GM12872 (cell line): ENCODE measurements around the gene PTH2R.

Experiments used
- TF ChIP-seq, protein P1 (sequence below): IDR thresholded peaks from 3 replicates; pipeline ENCODE4 v1.5.1; 2011; ENCODE audit warnings: low read depth, mild to moderate bottlenecking, low read length, moderate library complexity; ENCODE audit not compliant: insufficient read depth

The PTH2R gene

DNA sequence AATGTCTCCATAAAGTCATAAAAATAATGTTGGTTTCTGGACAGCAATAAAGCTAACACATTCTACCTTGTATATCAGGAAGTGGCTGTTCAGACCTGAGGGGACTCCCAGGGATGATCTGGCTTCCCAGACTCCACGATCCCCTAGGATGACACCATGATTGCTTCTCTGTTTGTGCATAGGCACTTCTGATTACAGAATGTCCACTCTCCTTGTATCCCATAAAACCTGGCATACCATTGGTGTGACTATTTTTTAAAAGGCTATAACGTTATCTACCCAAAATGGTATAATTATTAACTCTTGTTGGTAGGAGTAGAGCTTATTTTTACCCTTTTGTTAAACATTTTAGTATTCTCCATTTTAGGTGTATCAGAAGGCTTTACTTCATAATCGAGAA, 57.1 kb downstream of the PTH2R start:
- TF ChIP-seq, protein P1, sequence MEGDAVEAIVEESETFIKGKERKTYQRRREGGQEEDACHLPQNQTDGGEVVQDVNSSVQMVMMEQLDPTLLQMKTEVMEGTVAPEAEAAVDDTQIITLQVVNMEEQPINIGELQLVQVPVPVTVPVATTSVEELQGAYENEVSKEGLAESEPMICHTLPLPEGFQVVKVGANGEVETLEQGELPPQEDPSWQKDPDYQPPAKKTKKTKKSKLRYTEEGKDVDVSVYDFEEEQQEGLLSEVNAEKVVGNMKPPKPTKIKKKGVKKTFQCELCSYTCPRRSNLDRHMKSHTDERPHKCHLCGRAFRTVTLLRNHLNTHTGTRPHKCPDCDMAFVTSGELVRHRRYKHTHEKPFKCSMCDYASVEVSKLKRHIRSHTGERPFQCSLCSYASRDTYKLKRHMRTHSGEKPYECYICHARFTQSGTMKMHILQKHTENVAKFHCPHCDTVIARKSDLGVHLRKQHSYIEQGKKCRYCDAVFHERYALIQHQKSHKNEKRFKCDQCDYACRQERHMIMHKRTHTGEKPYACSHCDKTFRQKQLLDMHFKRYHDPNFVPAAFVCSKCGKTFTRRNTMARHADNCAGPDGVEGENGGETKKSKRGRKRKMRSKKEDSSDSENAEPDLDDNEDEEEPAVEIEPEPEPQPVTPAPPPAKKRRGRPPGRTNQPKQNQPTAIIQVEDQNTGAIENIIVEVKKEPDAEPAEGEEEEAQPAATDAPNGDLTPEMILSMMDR = no peak

- TF ChIP-seq, protein P1 = no peak
These were observed 57.6 kb downstream of the PTH2R start for GRCh38 chr2:208464205-208464604.

- TF ChIP-seq, protein P1 = peak; percentile 79
These were observed 59.7 kb downstream of the PTH2R start for GRCh38 chr2:208466151-208466919.

DNA sequence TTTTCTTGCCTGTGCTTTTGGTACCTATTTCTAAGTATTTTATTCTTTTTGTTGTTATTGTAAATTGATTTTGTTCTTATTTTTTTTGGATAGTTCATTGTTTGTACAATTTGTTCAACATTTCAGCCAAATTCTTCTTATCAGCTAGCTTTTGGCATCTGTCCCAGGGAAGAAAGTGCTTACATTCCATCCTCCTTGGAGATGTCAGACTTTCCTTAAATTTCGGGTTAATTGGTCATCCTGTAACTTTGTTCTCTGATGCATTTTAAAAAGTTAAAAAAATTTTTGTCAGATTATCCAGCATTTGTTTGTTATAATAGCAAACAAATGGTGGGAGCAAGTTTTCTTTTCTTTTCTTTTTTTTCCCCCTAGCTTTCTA, 60.3 kb downstream of the PTH2R start:
- TF ChIP-seq, protein P1 = no peak

DNA sequence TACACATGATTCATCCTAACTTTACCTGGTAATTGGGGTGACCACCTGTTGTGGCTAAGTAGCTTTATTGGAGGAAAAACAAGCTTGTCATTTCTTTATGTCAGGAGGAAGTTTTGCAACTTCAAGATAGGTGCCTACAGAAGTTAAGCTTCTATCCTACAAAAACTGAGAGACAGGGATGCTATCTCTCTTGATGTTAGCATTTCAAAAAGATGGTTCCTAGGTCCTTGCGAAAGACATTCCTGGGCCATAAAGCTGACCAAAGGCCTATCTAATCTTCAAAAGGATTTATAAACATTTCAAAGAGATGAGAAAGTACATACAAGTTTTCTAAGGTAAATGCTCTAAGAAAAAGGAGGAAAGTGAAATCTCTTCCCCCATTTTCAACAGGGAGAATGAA, 61.0 kb downstream of the PTH2R start:
- TF ChIP-seq, protein P1 = no peak

DNA sequence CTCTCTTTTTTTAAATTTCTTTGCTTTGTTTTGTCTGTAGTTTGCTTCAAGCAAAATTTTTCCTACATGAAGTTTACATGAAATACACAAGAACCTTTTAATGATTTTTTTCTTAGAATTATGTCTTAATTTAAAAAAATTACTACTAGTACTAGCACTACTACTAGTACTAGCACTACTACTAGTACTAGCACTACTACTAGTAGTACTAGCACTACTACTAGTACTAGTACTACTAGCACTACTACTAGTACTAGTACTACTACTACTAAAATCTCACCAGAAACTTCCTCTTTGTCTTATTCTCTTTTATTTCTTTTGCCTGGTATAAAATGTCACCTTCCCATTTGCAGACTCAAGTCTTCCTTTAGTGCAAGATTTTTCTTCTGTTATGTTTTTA, 71.1 kb downstream of the PTH2R start:
- TF ChIP-seq, protein P1 = no peak

DNA sequence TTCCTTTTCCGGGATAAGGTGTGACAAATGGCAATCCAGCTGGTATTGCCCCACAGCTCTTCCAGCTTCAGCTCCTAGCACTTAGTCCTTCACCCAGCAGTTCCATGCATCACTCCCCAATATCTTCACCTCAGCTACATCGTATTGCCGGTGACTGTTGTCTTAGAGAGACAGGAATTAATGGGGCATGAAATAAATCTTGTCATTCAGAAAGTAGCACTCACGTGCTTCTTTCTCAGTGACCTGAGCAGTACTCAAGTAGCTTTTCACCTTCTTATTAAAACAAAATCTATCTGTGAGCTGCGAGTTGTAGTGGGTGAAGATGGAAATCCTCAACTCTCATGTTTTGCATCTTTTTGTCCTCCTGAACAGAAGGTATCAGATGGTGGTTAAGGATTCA, 72.8 kb downstream of the PTH2R start:
- TF ChIP-seq, protein P1 = no peak
